ENCODE data around the gene TMEM80.
"Not testable (repeated sequence)": the region's sequence is repeated elsewhere in the genome, so short reads cannot be mapped to it uniquely, and the experiment has no call there.

Gene TMEM80

GRCh38 chr11:695538-696248 lies at the start of gene TMEM80:
Gene TMEM80, plus strand, starts transcription at chr11:695816. Its CDS starts 12 bp downstream, at chr11:695828.
- in situ Hi-C loops (cut with HindIII; ENCODE audit: low sequenced_read_pairs), result no loop called here

GRCh38 chr11:646214-646613 lies 49.4 kb upstream of the TMEM80 start:
- in situ Hi-C loops (cut with HindIII; ENCODE audit: low sequenced_read_pairs), result no loop called here

- in situ Hi-C loops (cut with HindIII; ENCODE audit: low sequenced_read_pairs), result not testable (repeated sequence)
Observed at GRCh38 chr11:647672-648158, 47.9 kb upstream of the TMEM80 start.

- in situ Hi-C loops (cut with HindIII; ENCODE audit: low sequenced_read_pairs), result loop anchor here (25.0 kb wide), 1 partner anchor 112 kb away; no protein-coding TSS in a partner anchor
Observed at GRCh38 chr11:650482-650881, 45.1 kb upstream of the TMEM80 start.

- in situ Hi-C loops (cut with HindIII; ENCODE audit: low sequenced_read_pairs), result loop anchor here (25.0 kb wide), 1 partner anchor 109 kb away; no protein-coding TSS in a partner anchor
Observed at GRCh38 chr11:653136-653535, 42.5 kb upstream of the TMEM80 start.

GRCh38 chr11:653837-654236 lies 41.8 kb upstream of the TMEM80 start:
- in situ Hi-C loops (cut with HindIII; ENCODE audit: low sequenced_read_pairs), result loop anchor here (25.0 kb wide), 1 partner anchor 108 kb away; no protein-coding TSS in a partner anchor

- in situ Hi-C loops (cut with HindIII; ENCODE audit: low sequenced_read_pairs), result loop anchor here (25.0 kb wide), 1 partner anchor 108 kb away; no protein-coding TSS in a partner anchor
Observed at GRCh38 chr11:654444-654843, 41.2 kb upstream of the TMEM80 start.

- in situ Hi-C loops (cut with HindIII; ENCODE audit: low sequenced_read_pairs), result loop anchor here (25.0 kb wide), 1 partner anchor 107 kb away; no protein-coding TSS in a partner anchor
Observed at GRCh38 chr11:655036-655726, 40.4 kb upstream of the TMEM80 start.

GRCh38 chr11:656426-656825 lies 39.2 kb upstream of the TMEM80 start:
- in situ Hi-C loops (cut with HindIII; ENCODE audit: low sequenced_read_pairs), result loop anchor here (25.0 kb wide), 1 partner anchor 106 kb away; no protein-coding TSS in a partner anchor

- in situ Hi-C loops (cut with HindIII; ENCODE audit: low sequenced_read_pairs), result loop anchor here (25.0 kb wide), 1 partner anchor 105 kb away; no protein-coding TSS in a partner anchor
Observed at GRCh38 chr11:656866-657265, 38.8 kb upstream of the TMEM80 start.

GRCh38 chr11:657691-658126 lies 37.9 kb upstream of the TMEM80 start:
- in situ Hi-C loops (cut with HindIII; ENCODE audit: low sequenced_read_pairs), result loop anchor here (25.0 kb wide), 1 partner anchor 105 kb away; no protein-coding TSS in a partner anchor

- in situ Hi-C loops (cut with HindIII; ENCODE audit: low sequenced_read_pairs), result loop anchor here (25.0 kb wide), 1 partner anchor 103 kb away; no protein-coding TSS in a partner anchor
Observed at GRCh38 chr11:659532-660085, 36.0 kb upstream of the TMEM80 start.

GRCh38 chr11:660281-660680 lies 35.3 kb upstream of the TMEM80 start:
- in situ Hi-C loops (cut with HindIII; ENCODE audit: low sequenced_read_pairs), result loop anchor here (25.0 kb wide), 1 partner anchor 102 kb away; no protein-coding TSS in a partner anchor

- in situ Hi-C loops (cut with HindIII; ENCODE audit: low sequenced_read_pairs), result loop anchor here (25.0 kb wide), 1 partner anchor 101 kb away; no protein-coding TSS in a partner anchor
Observed at GRCh38 chr11:660681-661444, 34.8 kb upstream of the TMEM80 start.

- in situ Hi-C loops (cut with HindIII; ENCODE audit: low sequenced_read_pairs), result loop anchor here (25.0 kb wide), 1 partner anchor 100 kb away; no protein-coding TSS in a partner anchor
Observed at GRCh38 chr11:662689-663274, 32.8 kb upstream of the TMEM80 start.

GRCh38 chr11:665062-665703 lies 30.4 kb upstream of the TMEM80 start:
- in situ Hi-C loops (cut with HindIII; ENCODE audit: low sequenced_read_pairs), result loop anchor here (25.0 kb wide), 1 partner anchor 97 kb away; no protein-coding TSS in a partner anchor

- in situ Hi-C loops (cut with HindIII; ENCODE audit: low sequenced_read_pairs), result loop anchor here (25.0 kb wide), 1 partner anchor 97 kb away; no protein-coding TSS in a partner anchor
Observed at GRCh38 chr11:665704-666281, 29.8 kb upstream of the TMEM80 start.

GRCh38 chr11:673866-674265 lies 21.8 kb upstream of the TMEM80 start:
- in situ Hi-C loops (cut with HindIII; ENCODE audit: low sequenced_read_pairs), result loop anchor here (25.0 kb wide), 1 partner anchor 88 kb away; no protein-coding TSS in a partner anchor

GRCh38 chr11:674406-674805 lies 21.2 kb upstream of the TMEM80 start:
- in situ Hi-C loops (cut with HindIII; ENCODE audit: low sequenced_read_pairs), result loop anchor here (25.0 kb wide), 1 partner anchor 88 kb away; no protein-coding TSS in a partner anchor
